ENCODE results near the gene REC8. TPM values are rescaled to one million over a fixed set of nuclear protein-coding genes. Genes with fewer than 3 reads are reported as not detected.

The REC8 gene
- total RNA-seq, 2 donors from 2014 or later: 7.8 to 8.9 TPM

DNA sequence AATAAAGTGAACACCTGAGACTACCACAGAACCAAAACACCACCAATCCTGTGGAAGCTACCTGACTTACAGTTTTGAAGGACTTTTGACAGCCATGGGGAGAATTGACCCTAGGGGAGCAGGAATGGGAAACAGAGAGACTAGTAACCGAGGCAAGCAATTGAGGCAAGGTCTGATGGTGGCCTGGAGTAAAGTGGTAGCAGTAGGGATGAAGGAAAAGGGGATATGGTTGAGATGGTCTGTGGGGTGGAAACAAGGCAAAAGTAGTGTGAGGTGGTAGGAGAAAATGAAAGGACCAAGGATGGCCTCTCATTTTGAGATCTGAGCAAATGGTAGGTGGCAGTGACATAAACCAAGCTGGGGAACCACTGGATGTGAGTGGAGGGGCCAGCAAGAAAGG lies 15.0 kb upstream of the REC8 start:
- DNase-seq (no peak), ATAC-seq (no peak)
- Histone ChIP-seq H3K9me3 (no peaks in the 10 kb centered on the region), H3K4me3 (no peak overlapping the region), H3K27ac (no peak overlapping the region), H3K36me3 (replicated peaks in 1 of 2; ENCODE audit: insufficient read depth in 1 of 2, low read depth in 2 of 2) (peaks cover 6 to 26% of the 10 kb centered on the region in 2 donors), H3K27me3 (no peaks in the 10 kb centered on the region), H3K4me1 (peaks cover 18% of the 10 kb centered on the region)
- WGBS, 2 donors: 89 to 95% methylated on average over 1 of the region's 1 CpG
- intact Hi-C loops (cut with DNase I): no loop called here
- TF ChIP-seq POLR2A (IDR thresholded peaks at IDR 0.05): no peak
- TF ChIP-seq, protein P1, sequence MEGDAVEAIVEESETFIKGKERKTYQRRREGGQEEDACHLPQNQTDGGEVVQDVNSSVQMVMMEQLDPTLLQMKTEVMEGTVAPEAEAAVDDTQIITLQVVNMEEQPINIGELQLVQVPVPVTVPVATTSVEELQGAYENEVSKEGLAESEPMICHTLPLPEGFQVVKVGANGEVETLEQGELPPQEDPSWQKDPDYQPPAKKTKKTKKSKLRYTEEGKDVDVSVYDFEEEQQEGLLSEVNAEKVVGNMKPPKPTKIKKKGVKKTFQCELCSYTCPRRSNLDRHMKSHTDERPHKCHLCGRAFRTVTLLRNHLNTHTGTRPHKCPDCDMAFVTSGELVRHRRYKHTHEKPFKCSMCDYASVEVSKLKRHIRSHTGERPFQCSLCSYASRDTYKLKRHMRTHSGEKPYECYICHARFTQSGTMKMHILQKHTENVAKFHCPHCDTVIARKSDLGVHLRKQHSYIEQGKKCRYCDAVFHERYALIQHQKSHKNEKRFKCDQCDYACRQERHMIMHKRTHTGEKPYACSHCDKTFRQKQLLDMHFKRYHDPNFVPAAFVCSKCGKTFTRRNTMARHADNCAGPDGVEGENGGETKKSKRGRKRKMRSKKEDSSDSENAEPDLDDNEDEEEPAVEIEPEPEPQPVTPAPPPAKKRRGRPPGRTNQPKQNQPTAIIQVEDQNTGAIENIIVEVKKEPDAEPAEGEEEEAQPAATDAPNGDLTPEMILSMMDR (IDR thresholded peaks at IDR 0.05): no peak

DNA sequence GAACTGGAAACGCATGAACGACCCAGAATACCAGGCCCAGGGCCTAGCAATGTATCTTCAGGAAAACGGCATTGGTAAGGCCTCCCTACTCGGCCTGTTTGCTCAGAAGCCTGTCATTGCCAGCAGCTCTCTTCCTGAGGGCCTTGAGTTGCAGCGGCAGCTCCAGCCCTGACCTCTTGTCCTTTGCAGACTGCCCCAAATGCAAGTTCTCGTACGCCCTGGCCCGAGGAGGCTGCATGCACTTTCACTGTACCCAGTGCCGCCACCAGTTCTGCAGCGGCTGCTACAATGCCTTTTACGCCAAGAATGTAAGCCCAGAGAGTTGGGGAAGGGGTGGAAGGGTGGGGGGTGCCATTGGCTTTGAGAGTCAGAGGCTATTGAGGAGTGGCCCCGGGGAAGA lies 14.5 kb upstream of the REC8 start:
- no peak for ATAC-seq
- no peak for DNase-seq

DNA sequence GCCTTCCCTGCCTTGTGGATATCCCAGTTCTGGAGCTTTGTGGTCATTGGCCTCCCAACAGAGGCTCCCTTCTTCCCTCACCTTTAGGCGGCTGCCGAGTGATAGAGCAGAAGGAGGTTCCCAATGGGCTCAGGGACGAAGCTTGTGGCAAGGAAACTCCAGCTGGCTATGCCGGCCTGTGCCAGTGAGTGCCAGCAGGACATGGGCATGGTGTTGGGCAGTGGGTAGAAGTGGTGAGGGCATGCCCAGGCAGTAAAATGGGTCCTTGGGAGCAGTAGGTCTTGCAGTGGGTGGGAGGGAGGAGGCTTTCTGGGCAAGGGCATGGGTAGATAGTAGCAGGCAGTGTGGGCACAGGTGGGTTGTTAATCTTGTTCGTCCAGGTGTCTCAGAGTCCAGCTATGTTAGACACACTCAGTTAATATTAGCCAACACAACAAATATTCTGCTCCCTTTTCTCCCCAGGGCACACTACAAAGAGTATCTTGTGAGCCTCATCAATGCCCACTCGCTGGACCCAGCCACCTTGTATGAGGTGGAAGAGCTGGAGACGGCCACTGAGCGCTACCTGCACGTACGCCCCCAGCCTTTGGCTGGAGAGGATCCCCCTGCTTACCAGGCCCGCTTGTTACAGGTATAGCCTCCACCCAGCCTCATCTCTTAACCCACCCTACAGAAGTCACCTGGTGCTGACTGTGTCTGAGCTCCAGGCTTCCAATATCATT lies 11.9 kb upstream of the REC8 start:
- ATAC-seq: no peak
- intact Hi-C loops (cut with DNase I): loop anchor here (10.0 kb wide), 1 partner anchor 105 kb away; the partner anchor contains the start of gene CARMIL3

More for the DNA sequence above, 14.5 kb upstream of the REC8 start:
- Histone ChIP-seq H3K27ac (no peak overlapping the region), H3K9me3 (no peaks in the 10 kb centered on the region), H3K36me3 (replicated peaks in 1 of 2; ENCODE audit: insufficient read depth in 1 of 2, low read depth in 2 of 2) (peaks cover 6 to 25% of the 10 kb centered on the region in 2 donors), H3K4me3 (no peak overlapping the region), H3K4me1 (peaks cover 23% of the 10 kb centered on the region), H3K27me3 (no peaks in the 10 kb centered on the region)
- TF ChIP-seq, protein P1 (IDR thresholded peaks at IDR 0.05): no peak
- no peak for TF ChIP-seq POLR2A (IDR thresholded peaks at IDR 0.05)
- WGBS, 2 donors: 91 to 94% methylated on average over 12 of the region's 12 CpGs
- intact Hi-C loops (cut with DNase I): no loop called here

DNA sequence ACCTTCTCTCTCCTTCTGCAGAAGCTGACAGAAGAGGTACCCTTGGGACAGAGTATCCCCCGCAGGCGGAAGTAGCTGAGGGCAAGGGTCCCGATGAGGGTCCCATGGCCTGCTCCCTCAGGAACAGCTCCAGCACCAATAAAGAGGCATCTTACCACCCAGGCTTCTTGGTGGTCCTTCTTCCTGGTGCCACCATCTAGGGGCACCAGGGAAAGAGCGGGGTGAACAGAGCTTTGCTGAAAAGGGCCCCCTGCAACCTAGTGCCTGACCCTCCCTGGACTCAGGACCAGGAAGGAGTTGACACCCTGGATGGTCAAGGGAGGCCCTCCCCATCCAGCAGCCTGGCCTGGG lies 11.4 kb upstream of the REC8 start:
- H3K27me3 ChIP-seq: no peaks in the 10 kb centered on the region
- H3K4me3 ChIP-seq: no peak overlapping the region
- no peak for ATAC-seq
- WGBS, 2 donors: 85 to 92% methylated on average over 4 of the region's 4 CpGs
- peaks cover 10 to 42% of the 10 kb centered on the region in 2 donors for H3K36me3 ChIP-seq (replicated peaks in 1 of 2; ENCODE audit: insufficient read depth in 1 of 2, low read depth in 2 of 2)
- intact Hi-C loops (cut with DNase I): loop anchor here (10.0 kb wide), 1 partner anchor 106 kb away; the partner anchor contains the start of gene CARMIL3
- H3K4me1 ChIP-seq: peaks cover 35% of the 10 kb centered on the region
- no peak for DNase-seq
- H3K27ac ChIP-seq: peak overlapping the region; percentile 79 to 89 (median 84)
- TF ChIP-seq POLR2A (IDR thresholded peaks at IDR 0.05): no peak
- TF ChIP-seq, protein P1 (IDR thresholded peaks at IDR 0.05): no peak
- no peaks in the 10 kb centered on the region for H3K9me3 ChIP-seq

More for the DNA sequence above, 11.9 kb upstream of the REC8 start:
- Histone ChIP-seq H3K4me1 (peaks cover 35% of the 10 kb centered on the region), H3K36me3 (replicated peaks in 1 of 2; ENCODE audit: insufficient read depth in 1 of 2, low read depth in 2 of 2) (peaks cover 10 to 42% of the 10 kb centered on the region in 2 donors), H3K4me3 (no peak overlapping the region), H3K27ac (peak overlapping the region in 3 of 4 donors; percentile 79 to 89 (median 88)), H3K9me3 (no peaks in the 10 kb centered on the region), H3K27me3 (no peaks in the 10 kb centered on the region)
- no peak for DNase-seq
- WGBS, 2 donors: 71 to 73% methylated on average over 11 of the region's 11 CpGs
- TF ChIP-seq, protein P1 (IDR thresholded peaks at IDR 0.05): no peak
- no peak for TF ChIP-seq POLR2A (IDR thresholded peaks at IDR 0.05)
